Stimulated activated memory B cell treated with anti-CD40 and anti-IgM and Interleukin-4, amounts not matched to agents 10 μg/mL and 1 μg/mL and 100 μg/mL, for 72 hours (primary cell): ENCODE data around the gene IPO9.
"Not testable (repeated sequence)": the region's sequence is repeated elsewhere in the genome, so short reads cannot be mapped to it uniquely, and the experiment has no call there.

Experiments
- ATAC-seq: fragments of 150-1000 bp; cut with Tn5 transposase; 2 replicates; pipeline ENCODE4 v1.10.0; 2021
- H3K27ac Mint-ChIP-seq: one replicate; pipeline ENCODE4 v1.8.0; 2022; ENCODE audit warnings: mild to moderate bottlenecking, mixed read lengths
- H3K27me3 Mint-ChIP-seq: one replicate; pipeline ENCODE4 v1.8.0; 2022; ENCODE audit warnings: mixed read lengths
- H3K36me3 Mint-ChIP-seq: one replicate; pipeline ENCODE4 v1.8.0; 2022; ENCODE audit warnings: mixed read lengths
- H3K4me1 Mint-ChIP-seq: one replicate; pipeline ENCODE4 v1.8.0; 2022; ENCODE audit warnings: mixed read lengths
- H3K4me3 Mint-ChIP-seq: one replicate; pipeline ENCODE4 v1.8.0; 2022; ENCODE audit warnings: mild to moderate bottlenecking, moderate library complexity, mixed read lengths
- H3K9me3 Mint-ChIP-seq: one replicate; pipeline ENCODE4 v1.8.0; 2022; ENCODE audit warnings: mixed read lengths

Gene IPO9

DNA sequence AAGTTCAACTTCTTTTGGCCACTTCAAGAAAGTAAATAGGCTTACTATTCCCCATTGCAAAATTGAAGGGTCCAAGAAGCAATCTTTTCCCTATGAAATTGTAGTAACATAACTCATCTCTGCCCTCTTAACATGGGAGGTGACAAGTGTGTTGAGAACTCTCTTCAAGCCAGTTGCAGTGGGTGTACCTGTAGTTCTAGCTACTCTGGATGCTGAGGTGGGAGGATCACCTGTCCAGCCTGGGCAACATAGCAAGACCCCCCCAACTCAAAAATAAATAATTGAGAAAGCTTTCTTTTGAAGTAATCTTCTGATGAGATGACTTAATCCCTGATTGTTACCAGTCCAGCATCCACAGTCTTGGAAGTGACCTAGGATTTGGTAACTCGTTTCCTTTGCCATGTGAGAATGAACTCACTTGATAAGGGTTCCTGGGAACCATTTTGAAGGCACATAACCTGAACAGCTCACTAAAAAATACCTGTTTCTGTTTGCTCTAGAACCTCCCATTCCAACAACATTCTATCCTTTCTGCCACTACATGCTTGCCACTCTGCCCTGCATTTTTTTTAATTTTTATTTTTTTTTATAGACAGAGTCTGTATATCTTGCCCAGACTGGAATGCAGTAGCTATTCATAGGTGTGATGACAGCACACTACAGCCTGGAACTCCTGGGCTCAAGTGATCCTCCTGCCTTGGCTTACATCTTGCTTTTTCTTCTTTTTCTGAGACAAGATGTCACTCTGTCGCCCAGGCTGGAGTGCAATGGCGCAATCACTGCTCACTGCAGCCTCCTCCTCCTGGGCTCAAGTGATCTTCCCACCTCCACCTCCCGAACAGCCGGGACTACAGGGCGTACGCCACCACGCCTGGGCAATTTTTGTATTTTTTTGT is 1.4 kb upstream of the IPO9 start:
- ATAC-seq = no peak
- Mint-ChIP-seq H3K4me3 (no peak overlapping the region), H3K4me1 (peaks cover 44% of the 10 kb centered on the region), H3K36me3 (no peaks in the 10 kb centered on the region), H3K27ac (no peak overlapping the region), H3K9me3 (no peaks in the 10 kb centered on the region), H3K27me3 (no peaks in the 10 kb centered on the region)

DNA sequence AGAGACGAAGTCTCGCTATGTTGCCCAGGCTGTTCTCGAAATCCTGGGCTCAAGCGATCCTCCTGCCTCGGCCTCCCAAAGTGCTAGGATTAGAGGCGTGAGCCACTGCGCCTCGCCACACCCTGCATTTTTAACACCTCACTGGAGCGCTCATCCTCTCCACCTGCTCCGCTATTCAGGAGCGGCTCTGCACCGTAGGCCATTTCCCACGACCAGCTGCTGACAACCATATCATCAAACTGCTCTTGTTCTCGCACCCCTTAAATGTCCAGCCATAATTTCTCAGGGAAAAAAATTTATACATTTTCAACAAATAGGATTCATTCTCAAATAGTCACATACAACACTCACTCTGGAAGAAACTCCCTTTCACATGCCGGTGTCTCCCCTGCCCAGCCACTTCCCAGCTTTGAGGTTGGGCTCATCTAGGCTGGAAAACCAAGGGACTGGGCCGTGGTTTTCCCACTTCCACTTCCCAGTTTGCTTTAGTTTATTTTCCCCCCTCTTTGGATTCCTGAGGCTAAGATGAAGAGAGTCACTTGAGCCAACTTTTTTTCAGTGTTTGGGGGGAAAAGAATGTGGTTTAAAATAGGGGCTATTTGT is 639 bp upstream of the IPO9 start:
- Mint-ChIP-seq H3K27ac (peak overlapping the region; percentile 97), H3K36me3 (no peaks in the 10 kb centered on the region), H3K27me3 (no peaks in the 10 kb centered on the region), H3K9me3 (no peaks in the 10 kb centered on the region), H3K4me3 (peak overlapping the region; percentile 99), H3K4me1 (peaks cover 44% of the 10 kb centered on the region)
- no peak for ATAC-seq

DNA sequence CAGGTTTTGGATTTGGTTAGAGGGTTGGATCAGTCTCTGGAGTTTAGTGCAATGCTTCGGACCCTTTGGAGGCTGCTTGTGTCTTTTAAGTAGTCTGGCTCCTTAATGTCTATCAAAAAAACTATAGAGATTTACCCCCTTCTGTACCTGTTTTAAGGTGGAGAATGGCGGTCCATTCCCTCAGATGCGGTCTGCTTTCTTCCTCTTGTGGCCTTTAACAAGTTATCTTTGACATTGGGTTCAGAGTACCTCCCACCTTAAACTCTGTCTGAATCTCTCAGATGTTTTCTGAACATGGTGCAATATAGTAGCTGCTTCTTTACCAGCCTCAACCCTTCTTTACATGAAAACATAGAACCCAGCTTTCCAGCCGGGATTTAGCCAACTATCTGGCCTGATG is 2.4 kb downstream of the IPO9 start:
- Mint-ChIP-seq H3K36me3 (no peaks in the 10 kb centered on the region), H3K4me1 (peaks cover 44% of the 10 kb centered on the region), H3K27ac (no peak overlapping the region), H3K9me3 (no peaks in the 10 kb centered on the region), H3K4me3 (no peak overlapping the region), H3K27me3 (no peaks in the 10 kb centered on the region)
- ATAC-seq = no peak

DNA sequence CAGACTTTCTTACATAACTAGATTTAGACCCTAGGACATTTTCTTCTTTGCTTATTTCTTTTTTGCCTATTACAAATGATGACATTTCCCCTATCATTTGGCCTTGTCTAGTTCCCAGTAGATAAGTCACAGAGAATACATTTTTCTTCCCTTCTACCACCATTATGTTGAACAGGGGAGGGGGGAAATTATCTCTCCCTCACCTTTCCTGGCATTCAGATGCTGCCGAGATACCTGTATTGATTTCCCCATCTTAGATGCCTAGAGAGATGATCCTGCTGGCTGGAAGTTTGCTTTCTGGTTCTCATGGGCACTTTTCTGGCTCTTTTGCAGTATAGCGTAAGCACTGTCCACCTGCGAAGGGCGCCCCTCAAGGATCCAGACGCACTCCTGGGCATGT is 5.7 kb downstream of the IPO9 start:
- Mint-ChIP-seq H3K36me3 (peaks cover 11% of the 10 kb centered on the region), H3K27ac (no peak overlapping the region), H3K4me1 (peaks cover 24% of the 10 kb centered on the region), H3K27me3 (no peaks in the 10 kb centered on the region), H3K9me3 (no peaks in the 10 kb centered on the region), H3K4me3 (no peak overlapping the region)
- ATAC-seq = no peak

DNA sequence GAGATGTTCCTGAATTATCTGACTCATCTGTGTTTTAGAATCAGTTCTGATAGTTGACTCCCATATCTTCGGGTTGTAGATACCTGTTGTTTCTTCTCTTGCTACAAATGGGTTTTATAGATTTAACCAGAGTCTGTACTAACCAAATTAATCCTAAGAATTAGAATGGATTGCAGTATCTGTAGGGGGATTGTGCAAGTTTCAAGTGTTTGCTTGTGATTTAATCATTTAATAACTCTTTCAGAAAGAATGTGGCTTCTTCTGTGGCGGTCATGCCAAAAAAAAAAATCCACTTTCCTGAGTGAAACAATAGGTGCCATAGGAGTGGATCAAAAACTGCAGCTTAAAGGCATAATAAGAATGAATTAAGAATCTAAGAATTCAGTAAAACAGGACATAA is 9.4 kb downstream of the IPO9 start:
- H3K9me3 Mint-ChIP-seq = no peaks in the 10 kb centered on the region
- H3K4me1 Mint-ChIP-seq = peaks cover 20% of the 10 kb centered on the region
- ATAC-seq = no peak
- H3K4me3 Mint-ChIP-seq = no peak overlapping the region
- H3K27me3 Mint-ChIP-seq = no peaks in the 10 kb centered on the region
- H3K27ac Mint-ChIP-seq = no peak overlapping the region
- H3K36me3 Mint-ChIP-seq = peaks cover 23% of the 10 kb centered on the region

DNA sequence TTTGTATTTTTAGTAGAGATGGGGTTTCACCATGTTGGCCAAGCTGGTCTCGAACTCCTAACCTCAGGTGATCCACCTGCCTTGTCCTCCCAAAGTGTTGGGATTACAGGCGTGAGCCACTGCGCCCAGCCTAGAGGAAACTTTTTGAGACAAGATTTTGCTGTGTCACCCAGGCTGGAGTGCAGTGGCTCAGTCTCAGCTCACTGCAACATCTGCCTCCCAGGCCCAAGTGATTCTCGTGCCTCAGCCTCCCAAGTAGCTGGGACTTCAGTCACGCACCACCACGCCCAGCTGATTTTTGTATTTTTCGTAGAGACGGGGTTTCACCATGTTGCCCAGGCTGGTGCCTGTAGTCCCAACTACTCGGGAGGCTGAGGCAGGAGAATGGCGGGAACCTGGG is 10.1 kb downstream of the IPO9 start:
- H3K4me3 Mint-ChIP-seq, H3K9me3 Mint-ChIP-seq, ATAC-seq, H3K27me3 Mint-ChIP-seq, H3K27ac Mint-ChIP-seq: not testable (repeated sequence)
- H3K36me3 Mint-ChIP-seq = peaks cover 23% of the 10 kb centered on the region
- peaks cover 20% of the 10 kb centered on the region for H3K4me1 Mint-ChIP-seq

DNA sequence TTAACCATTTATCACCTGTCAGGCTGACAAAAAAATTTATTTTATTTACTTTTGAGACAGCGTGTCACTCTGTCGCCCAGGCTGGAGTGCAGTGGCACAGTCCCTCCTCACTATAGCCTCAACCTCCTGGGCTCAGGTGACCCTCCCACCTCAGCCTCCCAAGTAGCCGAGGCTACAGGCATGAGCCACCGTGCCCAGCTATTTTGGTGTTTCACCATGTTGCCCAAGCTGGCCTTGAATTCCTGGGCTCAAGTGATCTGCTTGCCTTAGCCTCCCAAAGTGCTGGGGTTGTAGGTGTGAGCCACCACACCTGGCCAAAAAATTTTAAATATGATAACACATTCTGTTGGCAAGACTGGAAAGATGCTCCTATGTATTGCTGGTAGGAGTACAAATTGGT is 11.1 kb downstream of the IPO9 start:
- no peak overlapping the region for H3K27ac Mint-ChIP-seq
- no peak overlapping the region for H3K4me3 Mint-ChIP-seq
- no peaks in the 10 kb centered on the region for H3K9me3 Mint-ChIP-seq
- H3K36me3 Mint-ChIP-seq = peaks cover 23% of the 10 kb centered on the region
- peaks cover 20% of the 10 kb centered on the region for H3K4me1 Mint-ChIP-seq
- no peaks in the 10 kb centered on the region for H3K27me3 Mint-ChIP-seq
- no peak for ATAC-seq

DNA sequence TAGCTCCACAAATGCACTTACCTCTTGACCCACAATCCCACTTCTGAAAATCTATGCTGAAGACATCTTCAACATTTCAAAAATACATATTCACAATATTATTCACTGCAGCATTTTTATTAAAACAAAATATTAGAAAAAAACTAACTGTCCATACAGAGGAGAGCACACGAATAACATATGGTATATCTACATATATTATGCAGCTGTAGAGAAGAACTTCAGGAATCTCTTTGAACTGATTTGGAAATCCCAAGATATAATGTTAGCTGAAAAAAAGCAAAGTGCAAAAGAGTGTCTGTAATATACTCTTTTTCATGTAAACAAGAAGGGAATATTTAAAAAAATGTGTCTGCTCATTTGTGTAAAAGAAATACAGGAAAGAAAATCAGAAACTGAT is 11.5 kb downstream of the IPO9 start:
- no peak overlapping the region for H3K27ac Mint-ChIP-seq
- no peak for ATAC-seq
- no peaks in the 10 kb centered on the region for H3K27me3 Mint-ChIP-seq
- no peaks in the 10 kb centered on the region for H3K9me3 Mint-ChIP-seq
- H3K36me3 Mint-ChIP-seq = peaks cover 23% of the 10 kb centered on the region
- no peak overlapping the region for H3K4me3 Mint-ChIP-seq
- peaks cover 20% of the 10 kb centered on the region for H3K4me1 Mint-ChIP-seq

DNA sequence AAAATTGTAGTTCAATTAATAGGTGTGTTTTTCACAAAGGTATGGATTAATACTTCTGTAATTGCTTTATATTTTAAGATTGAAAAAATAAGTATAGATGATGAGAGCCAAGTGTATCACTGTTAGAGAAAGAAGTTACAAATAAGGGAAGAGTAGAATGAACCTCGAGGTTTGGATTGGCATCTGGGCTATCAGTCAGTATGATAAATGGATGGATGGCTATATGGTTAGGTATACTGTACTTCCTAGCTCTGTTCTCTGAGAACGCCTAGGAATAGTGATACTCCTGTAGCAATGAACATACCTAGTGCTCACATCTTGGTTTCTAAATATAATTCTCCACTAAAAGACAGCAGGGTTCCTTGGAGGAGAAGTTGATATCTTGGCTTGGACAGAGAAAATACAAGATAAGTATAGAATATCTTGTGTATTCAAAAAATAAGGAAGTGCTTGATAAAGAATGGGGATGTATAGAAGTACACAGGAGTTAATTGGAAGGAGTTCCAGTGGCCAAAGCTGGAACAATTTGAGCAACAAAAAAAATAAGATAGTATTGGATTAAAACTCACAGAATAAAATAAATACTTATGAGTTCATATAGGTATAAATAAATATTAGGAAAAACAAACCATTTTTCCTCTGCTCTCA is 12.4 kb downstream of the IPO9 start:
- Mint-ChIP-seq H3K27me3 (no peaks in the 10 kb centered on the region), H3K36me3 (peaks cover 23% of the 10 kb centered on the region), H3K9me3 (no peaks in the 10 kb centered on the region), H3K27ac (no peak overlapping the region), H3K4me1 (peaks cover 20% of the 10 kb centered on the region), H3K4me3 (no peak overlapping the region)
- ATAC-seq = no peak

DNA sequence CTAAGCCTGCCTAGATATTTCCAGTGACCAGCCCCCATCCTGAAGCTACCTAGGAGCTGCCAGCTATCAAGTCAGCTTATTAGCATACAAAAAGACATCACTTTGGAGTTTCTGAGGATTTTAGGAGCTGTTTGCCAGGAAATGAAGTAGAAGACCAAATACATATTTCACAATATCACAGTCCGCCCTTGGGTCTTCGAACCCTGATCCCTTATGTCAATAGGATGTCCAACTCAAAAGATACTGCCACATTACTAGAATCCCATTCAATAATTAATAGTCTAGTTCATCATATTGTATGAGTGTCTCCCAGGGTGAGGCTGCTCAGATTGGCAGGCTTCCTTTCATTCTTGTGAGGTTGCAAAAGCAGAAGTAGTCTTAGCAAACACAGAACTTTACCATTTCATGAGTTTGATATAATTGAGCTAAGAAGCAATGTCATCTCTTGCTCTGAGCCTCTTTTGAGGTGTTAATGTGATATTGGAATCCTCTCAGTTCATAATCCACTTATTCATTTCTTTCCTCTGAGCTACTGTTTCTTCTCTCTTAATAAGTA is 13.6 kb downstream of the IPO9 start:
- Mint-ChIP-seq H3K4me3 (no peak overlapping the region), H3K27ac (no peak overlapping the region), H3K36me3 (peaks cover 23% of the 10 kb centered on the region), H3K27me3 (no peaks in the 10 kb centered on the region), H3K4me1 (peaks cover 25% of the 10 kb centered on the region), H3K9me3 (no peaks in the 10 kb centered on the region)
- no peak for ATAC-seq

DNA sequence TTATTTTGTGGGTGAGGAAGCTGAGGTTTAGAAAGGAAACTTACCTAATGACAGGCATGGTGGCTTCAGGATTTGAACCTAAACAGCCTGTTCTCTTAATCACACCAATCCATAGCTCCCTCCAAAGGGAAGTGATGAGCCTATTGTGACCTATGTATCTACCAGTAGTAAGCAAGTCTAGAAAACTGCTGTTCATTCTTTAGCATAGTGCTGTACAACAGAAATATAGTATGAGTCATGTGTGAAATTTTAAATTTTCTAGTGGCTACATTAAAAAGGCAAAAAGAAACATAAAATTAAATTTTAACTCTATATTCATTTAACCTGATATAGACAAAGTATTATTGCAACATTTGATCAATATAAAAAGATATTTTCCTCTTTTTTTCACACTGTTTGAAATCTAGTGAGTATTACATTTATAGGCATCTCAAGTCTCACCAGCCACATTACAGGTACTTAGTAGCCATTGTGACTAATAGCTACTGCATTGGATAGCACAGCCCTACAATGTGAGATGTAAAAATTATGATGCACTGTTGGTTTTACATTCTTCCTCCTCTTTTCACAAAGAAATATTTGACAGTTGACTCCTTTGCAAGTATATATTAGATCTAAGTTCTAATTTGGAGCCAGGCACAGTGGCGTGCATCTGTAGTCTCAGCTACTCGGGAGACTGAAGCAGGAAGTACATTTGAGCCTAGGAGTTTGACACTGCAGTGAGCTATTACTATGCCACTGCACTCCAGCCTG is 16.6 kb downstream of the IPO9 start:
- no peak overlapping the region for H3K4me3 Mint-ChIP-seq
- H3K27ac Mint-ChIP-seq = no peak overlapping the region
- H3K36me3 Mint-ChIP-seq = peaks cover 28% of the 10 kb centered on the region
- no peaks in the 10 kb centered on the region for H3K27me3 Mint-ChIP-seq
- no peaks in the 10 kb centered on the region for H3K9me3 Mint-ChIP-seq
- H3K4me1 Mint-ChIP-seq = peaks cover 23% of the 10 kb centered on the region
- ATAC-seq = no peak

DNA sequence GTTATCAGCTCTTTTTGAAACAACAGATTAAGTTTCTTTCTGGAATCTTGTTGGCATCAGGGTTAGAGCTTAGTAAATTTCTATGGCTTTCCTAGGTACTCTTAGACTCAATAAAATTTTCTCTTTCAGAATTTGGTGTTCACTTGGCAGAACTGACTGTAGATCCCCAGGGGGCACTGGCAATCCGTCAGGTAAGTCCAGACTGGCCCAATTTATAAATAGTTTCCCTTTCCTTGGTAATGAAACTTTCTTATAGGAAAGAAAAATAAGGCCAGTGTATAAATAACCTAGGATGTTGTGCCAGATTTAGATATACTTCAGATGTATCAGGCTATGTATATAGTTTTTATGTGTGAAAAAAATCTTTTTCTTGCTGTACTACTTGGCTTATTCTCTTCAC is 18.2 kb downstream of the IPO9 start:
- no peaks in the 10 kb centered on the region for H3K9me3 Mint-ChIP-seq
- no peak overlapping the region for H3K4me3 Mint-ChIP-seq
- no peaks in the 10 kb centered on the region for H3K27me3 Mint-ChIP-seq
- peaks cover 16% of the 10 kb centered on the region for H3K36me3 Mint-ChIP-seq
- ATAC-seq = no peak
- H3K4me1 Mint-ChIP-seq = peaks cover 7% of the 10 kb centered on the region
- H3K27ac Mint-ChIP-seq = no peak overlapping the region

DNA sequence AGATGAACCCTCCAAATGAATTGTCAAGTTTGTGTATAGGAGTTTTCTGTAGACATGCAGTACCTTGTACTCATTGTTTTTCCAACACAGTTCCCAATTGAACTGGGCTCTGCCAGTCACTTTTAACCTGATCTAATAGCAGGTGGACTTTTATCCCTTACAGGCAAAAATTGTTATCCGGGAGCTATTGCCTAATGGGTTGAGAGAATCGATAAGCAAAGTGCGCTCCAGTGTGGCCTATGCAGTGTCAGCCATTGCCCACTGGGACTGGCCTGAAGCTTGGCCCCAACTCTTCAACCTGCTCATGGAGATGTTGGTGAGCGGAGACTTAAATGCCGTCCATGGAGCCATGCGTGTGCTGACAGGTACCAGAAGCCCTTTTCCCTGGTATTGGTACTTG is 19.3 kb downstream of the IPO9 start:
- Mint-ChIP-seq H3K4me1 (peaks cover 5% of the 10 kb centered on the region), H3K27ac (no peak overlapping the region), H3K27me3 (no peaks in the 10 kb centered on the region), H3K9me3 (no peaks in the 10 kb centered on the region), H3K36me3 (peaks cover 22% of the 10 kb centered on the region), H3K4me3 (no peak overlapping the region)
- ATAC-seq = no peak

DNA sequence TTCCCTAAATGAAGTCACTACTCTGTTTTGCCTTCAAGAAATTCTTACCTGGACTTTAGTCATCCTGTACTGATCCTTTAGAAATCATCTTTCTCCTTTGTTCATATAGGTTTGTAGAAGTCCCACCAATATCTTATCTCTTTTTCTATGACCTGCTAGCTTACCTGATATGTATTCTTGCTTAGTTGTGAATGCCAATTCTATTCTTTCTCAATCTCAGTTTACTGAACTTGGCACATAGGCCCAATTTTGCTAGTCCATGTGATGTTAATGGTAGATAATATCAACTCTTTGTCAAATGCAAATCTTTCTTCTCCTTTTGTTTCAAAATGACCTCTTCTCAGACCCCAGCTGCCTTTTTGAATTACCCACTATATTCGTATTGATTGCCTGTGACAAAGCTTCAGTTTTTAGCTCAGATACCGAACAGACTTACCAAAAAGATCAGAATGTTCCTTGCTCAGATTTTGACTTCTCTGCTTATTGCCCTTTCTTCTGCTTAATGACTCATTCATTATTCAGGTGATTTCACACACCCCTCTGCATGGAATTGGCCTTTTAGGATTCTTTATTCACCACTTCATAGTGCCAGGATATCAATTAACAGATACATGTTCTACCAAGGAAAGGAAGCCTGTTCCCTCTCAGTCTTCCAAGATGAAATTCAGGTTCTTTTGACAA is 20.6 kb downstream of the IPO9 start:
- Mint-ChIP-seq H3K4me1 (peaks cover 5% of the 10 kb centered on the region), H3K9me3 (no peaks in the 10 kb centered on the region), H3K27ac (no peak overlapping the region), H3K36me3 (peaks cover 31% of the 10 kb centered on the region), H3K4me3 (no peak overlapping the region), H3K27me3 (no peaks in the 10 kb centered on the region)
- no peak for ATAC-seq

DNA sequence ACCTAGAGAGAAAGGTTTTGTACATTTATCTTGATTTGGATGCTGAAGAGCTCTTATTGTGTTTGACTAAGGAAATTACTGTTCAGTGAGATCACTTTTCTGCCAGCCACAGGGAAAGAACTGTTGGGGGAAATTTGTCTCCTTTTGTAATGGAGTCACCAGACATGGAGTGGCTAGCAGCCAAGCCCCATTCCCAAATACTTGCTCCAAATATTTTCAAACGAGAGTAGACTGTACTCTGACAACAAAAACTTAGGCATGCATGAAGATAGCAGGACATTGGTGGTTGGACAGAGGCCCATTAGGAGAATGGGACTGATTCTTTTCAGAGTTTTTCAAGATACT is 21.1 kb downstream of the IPO9 start:
- Mint-ChIP-seq H3K36me3 (peaks cover 36% of the 10 kb centered on the region), H3K4me1 (peaks cover 5% of the 10 kb centered on the region), H3K4me3 (no peak overlapping the region), H3K27ac (no peak overlapping the region), H3K27me3 (no peaks in the 10 kb centered on the region), H3K9me3 (no peaks in the 10 kb centered on the region)
- no peak for ATAC-seq
